SK-N-SH (cell line): Measurements from ENCODE around the gene TNNT3. TPM values are rescaled to one million over a fixed set of nuclear protein-coding genes. Genes with fewer than 3 reads are reported as not detected.

Experiments
- CTCF ChIA-PET: fragments of 300-600, 350-600 bp; formaldehyde crosslinking; extraction: SDS; loops from one replicate; lab custom pipeline; 2021; lab: Yijun Ruan, JAX
- POLR2A ChIA-PET: fragments of 350-600 bp; sonication (Branson Sonifier 250); formaldehyde crosslinking; extraction: SDS; loops from one replicate; lab custom pipeline; 2020; ENCODE audit warnings: antibody characterized with exemption, inconsistent platforms; lab: Yijun Ruan, JAX
- DNase-seq: peaks from one replicate; pipeline ENCODE4 v3.0.0; 2012
- H2AFZ ChIP-seq: fragments of 200-600 bp; sonication (generic); 2 replicates; pipeline ENCODE4 v1.8.1; 2016; ENCODE audit warnings: antibody characterized with exemption, mild to moderate bottlenecking, low read depth
- H3F3A ChIP-seq: fragments of 200-600 bp; sonication (generic); replicated peaks from 2 replicates; pipeline ENCODE3; 2016; ENCODE audit warnings: antibody characterized with exemption, mild to moderate bottlenecking; ENCODE audit not compliant: insufficient read depth
- H3K27ac ChIP-seq, 2 experiments: fragments of 200-500 bp in 1 of 2; fragments of 200-600 bp in 1 of 2; sonication (Bioruptor generic) in 1 of 2; sonication (generic), shearing (Covaris generic) in 1 of 2; 2 replicates each; pipeline versions ENCODE4 v1.5.1 to v1.6.1; 2014 to 2016; ENCODE audit warnings: low read depth in 2 of 2, inconsistent platforms in 1 of 2, low read length in 1 of 2, mild to moderate bottlenecking in 1 of 2, mixed read lengths in 1 of 2
- H3K27me3 ChIP-seq: fragments of 200-600 bp; sonication (generic), shearing (Covaris generic); 2 replicates; pipeline ENCODE4 v1.6.1; 2016; ENCODE audit warnings: mixed run types; ENCODE audit not compliant: insufficient read depth
- H3K36me3 ChIP-seq, 2 experiments: fragments of 200-500 bp in 1 of 2; fragments of 200-600 bp in 1 of 2; sonication (Bioruptor generic) in 1 of 2; sonication (generic) in 1 of 2; replicated peaks in 1 of 2; 2 replicates each; pipeline versions ENCODE3 to v1.5.1; 2014 to 2016; ENCODE audit warnings: low read length in 1 of 2, mild to moderate bottlenecking in 1 of 2; ENCODE audit not compliant: insufficient read depth in 2 of 2, control insufficient read depth in 1 of 2
- H3K4me1 ChIP-seq, 2 experiments: fragments of 200-500 bp in 1 of 2; fragments of 200-600 bp in 1 of 2; sonication (Bioruptor generic) in 1 of 2; sonication (generic), shearing (Covaris generic) in 1 of 2; 2 replicates each; pipeline versions ENCODE4 v1.5.1 to v1.6.1; 2014 to 2016; ENCODE audit warnings: low read depth in 1 of 2, low read length in 1 of 2, mixed run types in 1 of 2; ENCODE audit not compliant: insufficient read depth in 2 of 2, control insufficient read depth in 1 of 2
- H3K4me2 ChIP-seq: fragments of 200-600 bp; sonication (generic), shearing (Covaris generic); 2 replicates; pipeline ENCODE4 v1.6.1; 2017; ENCODE audit warnings: mixed run types
- H3K4me3 ChIP-seq, 2 experiments: fragments of 200-500 bp in 1 of 2; fragments of 200-600 bp in 1 of 2; sonication (Bioruptor generic) in 1 of 2; sonication (generic), shearing (Covaris generic) in 1 of 2; 2 replicates each; pipeline versions ENCODE4 v1.5.1 to v1.8.1; 2014 to 2016; ENCODE audit warnings: low read depth in 2 of 2, inconsistent platforms in 1 of 2, low read length in 1 of 2, mild to moderate bottlenecking in 1 of 2, mixed read lengths in 1 of 2, moderate library complexity in 1 of 2
- H3K79me2 ChIP-seq: fragments of 200-600 bp; sonication (generic); 2 replicates; pipeline ENCODE4 v1.8.1; 2017; ENCODE audit warnings: mild to moderate bottlenecking; ENCODE audit not compliant: insufficient read depth
- H3K9ac ChIP-seq: fragments of 200-600 bp; sonication (generic); 2 replicates; pipeline ENCODE4 v1.6.1; 2017; ENCODE audit warnings: mixed run types
- H3K9me2 ChIP-seq: fragments of 200-600 bp; sonication (generic); 2 replicates; pipeline ENCODE4 v1.6.1; 2017; ENCODE audit warnings: mixed run types
- H3K9me3 ChIP-seq: fragments of 200-600 bp; sonication (generic); 2 replicates; pipeline ENCODE4 v1.6.1; 2017; ENCODE audit warnings: mixed run types, mild to moderate bottlenecking, moderate library complexity
- H4K20me1 ChIP-seq: fragments of 200-600 bp; sonication (generic); 2 replicates; pipeline ENCODE4 v1.6.1; 2017; ENCODE audit warnings: mild to moderate bottlenecking, mixed run types; ENCODE audit not compliant: insufficient read depth
- ELF1 ChIP-seq: IDR thresholded peaks from 2 replicates; pipeline ENCODE4 v1.4.0; 2012
- EZH2phosphoT487 ChIP-seq: fragments of 200-600 bp; sonication (generic); IDR thresholded peaks from 2 replicates; pipeline ENCODE4 v1.6.1; 2017; ENCODE audit warnings: low read depth, mixed run types, mild to moderate bottlenecking, antibody characterized with exemption, moderate library complexity, borderline replicate concordance
- FOXJ3 ChIP-seq: sonication (generic); formaldehyde crosslinking; IDR thresholded peaks from 2 replicates; pipeline ENCODE4 v1.5.1; 2020; ENCODE audit warnings: mild to moderate bottlenecking, missing genetic modification reagents
- GATA2 ChIP-seq: sonication (generic); formaldehyde crosslinking; IDR thresholded peaks from 2 replicates; pipeline ENCODE4 v1.5.0; 2020; ENCODE audit warnings: mild to moderate bottlenecking, missing genetic modification reagents
- MAX ChIP-seq: IDR thresholded peaks from 2 replicates; pipeline ENCODE4 v1.4.0; 2012; ENCODE audit warnings: low read depth
- MEF2A ChIP-seq: IDR thresholded peaks from 2 replicates; pipeline ENCODE4 v1.4.0; 2012; ENCODE audit warnings: low read depth, borderline replicate concordance
- POLR2AphosphoS5 ChIP-seq: IDR thresholded peaks from 2 replicates; pipeline ENCODE4 v1.6.1; 2012; ENCODE audit warnings: low read depth, low read length
- RCOR1 ChIP-seq: fragments of 150-350 bp; IDR thresholded peaks from 2 replicates; pipeline ENCODE4 v1.6.1; 2017; ENCODE audit warnings: antibody characterized with exemption, low read length
- REST ChIP-seq: IDR thresholded peaks from 2 replicates; pipeline ENCODE4 v1.6.1; 2012; ENCODE audit warnings: mild to moderate bottlenecking, low read depth, low read length, moderate library complexity
- RFX5 ChIP-seq: IDR thresholded peaks from 2 replicates; pipeline ENCODE4 v1.6.1; 2012; ENCODE audit warnings: mild to moderate bottlenecking, improper control_type of control experiment, low read length
- SMC3 ChIP-seq: IDR thresholded peaks from 2 replicates; pipeline ENCODE4 v1.6.1; 2012; ENCODE audit warnings: low read depth, low read length, improper control_type of control experiment
- TCF12 ChIP-seq: IDR thresholded peaks from 2 replicates; pipeline ENCODE4 v1.4.0; 2012
- TEAD4 ChIP-seq: IDR thresholded peaks from 2 replicates; pipeline ENCODE4 v1.4.0; 2012; ENCODE audit warnings: mild to moderate bottlenecking, borderline replicate concordance; ENCODE audit not compliant: insufficient read depth
- USF2 ChIP-seq: fragments of 150-350 bp; IDR thresholded peaks from 2 replicates; pipeline ENCODE4 v1.6.1; 2017; ENCODE audit warnings: antibody characterized with exemption, low read length, low read depth, borderline replicate concordance
- WGBS: methylation state at CpG from one replicate; pipeline ENCODE4 v1.1.6; 2017; ENCODE audit warnings: low lambda C conversion rate; 5-methylcytosine and 5-hydroxymethylcytosine counted together
- polyA plus RNA-seq, 3 experiments: library from polyadenylated mRNA; depleted of rRNA; stranded (reverse); fragments of >200 nt; gene quantifications; 2 replicates each; pipeline ENCODE4 v1.2.3, GENCODE V29; 2012
- TF ChIP-seq, protein P1 (sequence below): fragments of 200-600 bp; sonication (generic); IDR thresholded peaks from 2 replicates; pipeline ENCODE4 v1.6.1; 2017; ENCODE audit warnings: antibody characterized with exemption, mild to moderate bottlenecking, moderate library complexity

TNNT3 gene
- polyA plus RNA-seq, 1 of the 3 experiments (the other 2 are of a cell fraction) = not detected

- TF ChIP-seq REST (no peak), SMC3 (no peak), MAX (no peak), EZH2phosphoT487 (no peak), USF2 (no peak)
Observed at GRCh38 chr11:1887451-1888346, 31.8 kb upstream of the TNNT3 start (continued).

DNA sequence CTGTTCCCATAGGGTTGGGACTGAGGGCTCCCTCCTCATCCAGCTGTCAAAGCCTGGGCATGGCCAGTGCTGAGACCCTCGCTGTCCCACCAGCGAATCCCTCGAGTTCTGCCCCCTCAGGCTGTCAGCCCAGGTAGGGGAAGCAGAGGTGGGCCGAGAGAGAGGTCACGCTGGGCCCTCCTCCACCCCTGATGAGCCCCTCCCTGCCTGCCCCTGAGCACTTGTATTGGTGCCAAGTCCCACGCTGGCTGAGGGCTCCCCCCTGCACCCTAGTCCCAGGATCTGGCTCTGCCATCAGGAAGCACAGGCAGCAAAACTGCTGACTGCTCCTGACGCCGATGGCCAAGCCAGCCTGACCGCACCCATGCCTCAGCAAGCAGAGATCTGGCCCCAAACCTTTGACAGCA, 31.2 kb upstream of the TNNT3 start:
- H3K27me3 ChIP-seq = no peaks in the 10 kb centered on the region
- CTCF ChIA-PET = interaction anchor here (0.7 to 2.1 kb wide), 5 partner anchors 12 to 263 kb away, joined by 3 to 11 read pairs (median 4); no protein-coding TSS in a partner anchor

DNA sequence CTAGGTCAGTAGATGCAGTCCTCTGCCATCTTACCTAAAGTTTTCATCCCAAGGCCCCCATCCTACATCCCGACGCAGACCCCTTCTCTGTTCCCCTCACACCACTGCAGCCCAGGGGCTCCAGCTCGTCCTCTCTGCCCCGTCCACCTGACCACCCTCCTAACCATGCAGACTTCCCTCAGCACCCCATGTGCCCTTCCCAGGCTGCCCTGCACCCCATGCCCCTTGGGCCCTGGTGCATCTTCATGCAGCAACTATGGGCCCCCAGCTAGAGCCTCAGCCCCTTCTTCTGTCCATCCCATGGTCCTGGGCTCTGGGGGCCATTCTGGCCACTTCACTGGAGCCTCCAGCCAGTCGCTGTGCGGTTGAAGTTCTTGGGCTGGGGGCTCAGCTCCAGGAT, 30.7 kb upstream of the TNNT3 start:
- WGBS = 66% methylated on average over 5 of the region's 6 CpGs
- no peak overlapping the region for H3K9ac ChIP-seq
- no peak overlapping the region for H2AFZ ChIP-seq
- no peaks in the 10 kb centered on the region for H3K36me3 ChIP-seq
- no peaks in the 10 kb centered on the region for H4K20me1 ChIP-seq
- H3K4me2 ChIP-seq = no peak overlapping the region
- no peaks in the 10 kb centered on the region for H3K27me3 ChIP-seq
- H3K79me2 ChIP-seq = no peaks in the 10 kb centered on the region
- no peaks in the 10 kb centered on the region for H3K9me3 ChIP-seq
- H3K27ac ChIP-seq = no peak overlapping the region
- peak; percentile 25 for DNase-seq
- H3F3A ChIP-seq = no peaks in the 10 kb centered on the region
- H3K4me3 ChIP-seq = no peak overlapping the region
- POLR2A ChIA-PET = no interaction called here
- CTCF ChIA-PET = interaction anchor here (0.7 to 2.1 kb wide), 6 partner anchors 13 to 263 kb away, joined by 3 to 11 read pairs (median 6); no protein-coding TSS in a partner anchor
- H3K9me2 ChIP-seq = no peaks in the 10 kb centered on the region
- H3K4me1 ChIP-seq = peaks cover 0 to 6% of the 10 kb centered on the region in 2 experiments; a peak in 1 of 4 replicates
- TF ChIP-seq GATA2 (CRISPR knock-in tag) (no peak), RCOR1 (no peak), FOXJ3 (CRISPR knock-in tag) (no peak), ELF1 (no peak), EZH2phosphoT487 (no peak), MEF2A (no peak), TEAD4 (no peak), USF2 (no peak), RFX5 (no peak)
- TF ChIP-seq, protein P1, sequence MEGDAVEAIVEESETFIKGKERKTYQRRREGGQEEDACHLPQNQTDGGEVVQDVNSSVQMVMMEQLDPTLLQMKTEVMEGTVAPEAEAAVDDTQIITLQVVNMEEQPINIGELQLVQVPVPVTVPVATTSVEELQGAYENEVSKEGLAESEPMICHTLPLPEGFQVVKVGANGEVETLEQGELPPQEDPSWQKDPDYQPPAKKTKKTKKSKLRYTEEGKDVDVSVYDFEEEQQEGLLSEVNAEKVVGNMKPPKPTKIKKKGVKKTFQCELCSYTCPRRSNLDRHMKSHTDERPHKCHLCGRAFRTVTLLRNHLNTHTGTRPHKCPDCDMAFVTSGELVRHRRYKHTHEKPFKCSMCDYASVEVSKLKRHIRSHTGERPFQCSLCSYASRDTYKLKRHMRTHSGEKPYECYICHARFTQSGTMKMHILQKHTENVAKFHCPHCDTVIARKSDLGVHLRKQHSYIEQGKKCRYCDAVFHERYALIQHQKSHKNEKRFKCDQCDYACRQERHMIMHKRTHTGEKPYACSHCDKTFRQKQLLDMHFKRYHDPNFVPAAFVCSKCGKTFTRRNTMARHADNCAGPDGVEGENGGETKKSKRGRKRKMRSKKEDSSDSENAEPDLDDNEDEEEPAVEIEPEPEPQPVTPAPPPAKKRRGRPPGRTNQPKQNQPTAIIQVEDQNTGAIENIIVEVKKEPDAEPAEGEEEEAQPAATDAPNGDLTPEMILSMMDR = no peak

More for the DNA sequence above, 31.2 kb upstream of the TNNT3 start:
- no peak overlapping the region for H3K9ac ChIP-seq
- H3K4me3 ChIP-seq = no peak overlapping the region
- peaks cover 0 to 6% of the 10 kb centered on the region in 2 experiments; a peak in 1 of 4 replicates for H3K4me1 ChIP-seq
- no peaks in the 10 kb centered on the region for H3K9me3 ChIP-seq
- POLR2A ChIA-PET = no interaction called here
- no peak overlapping the region for H2AFZ ChIP-seq
- 47% methylated on average over 6 of the region's 9 CpGs for WGBS
- H3F3A ChIP-seq = no peaks in the 10 kb centered on the region
- peak; percentile 39 for DNase-seq
- no peaks in the 10 kb centered on the region for H3K79me2 ChIP-seq
- H4K20me1 ChIP-seq = no peaks in the 10 kb centered on the region
- H3K36me3 ChIP-seq = no peaks in the 10 kb centered on the region
- no peak overlapping the region for H3K27ac ChIP-seq
- no peak overlapping the region for H3K4me2 ChIP-seq
- H3K9me2 ChIP-seq = no peaks in the 10 kb centered on the region
- TF ChIP-seq TCF12 (no peak), POLR2AphosphoS5 (no peak)
